ENCODE data around the gene RAB6A.
A peak's percentile ranks its signal among the peaks of the same experiment; 100 is the strongest.
"Not testable (repeated sequence)": the region's sequence is repeated elsewhere in the genome, so short reads cannot be mapped to it uniquely, and the experiment has no call there.

RAB6A gene

DNA sequence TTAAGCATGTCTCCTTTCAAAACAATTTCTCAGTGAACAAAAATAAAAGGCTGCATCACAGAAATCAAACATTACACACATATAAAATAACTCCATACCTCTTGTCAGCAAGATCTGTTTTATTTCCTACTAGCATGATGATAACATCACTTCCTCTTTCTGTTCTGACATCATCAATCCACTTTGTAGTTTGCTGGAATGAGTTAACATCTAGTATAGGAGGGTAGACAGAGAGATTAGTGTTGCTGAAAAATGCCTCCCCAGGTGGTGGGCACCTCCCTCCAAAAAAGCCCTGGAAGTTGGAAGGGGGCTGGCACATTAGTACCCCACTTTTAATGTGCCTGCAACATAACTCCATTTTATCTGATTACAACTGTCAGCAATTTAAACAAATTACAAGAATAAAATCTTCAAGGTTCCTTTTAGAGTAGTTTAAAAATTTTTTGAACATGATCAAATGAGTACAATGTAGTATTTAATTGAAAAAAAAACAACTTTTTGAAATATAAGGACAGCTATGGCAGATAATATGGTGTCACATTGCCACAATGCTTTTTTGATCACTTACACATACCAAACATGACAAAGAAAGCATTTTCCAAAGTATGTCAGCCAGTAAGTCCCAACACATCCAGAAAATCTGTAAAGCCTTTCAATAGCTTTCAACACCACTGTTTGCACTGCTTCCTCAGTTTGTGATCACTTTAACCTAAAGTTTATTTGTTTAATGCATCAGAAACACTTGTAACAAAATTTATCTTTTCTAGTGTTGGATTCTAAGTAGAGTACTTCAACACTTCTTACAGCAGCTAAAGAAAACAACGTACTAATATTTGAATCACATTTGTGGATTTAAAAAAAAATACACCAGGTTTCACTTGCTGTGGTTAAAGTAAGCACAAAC lies 44.5 kb downstream of the RAB6A start:
- no peak for DNase-seq

DNA sequence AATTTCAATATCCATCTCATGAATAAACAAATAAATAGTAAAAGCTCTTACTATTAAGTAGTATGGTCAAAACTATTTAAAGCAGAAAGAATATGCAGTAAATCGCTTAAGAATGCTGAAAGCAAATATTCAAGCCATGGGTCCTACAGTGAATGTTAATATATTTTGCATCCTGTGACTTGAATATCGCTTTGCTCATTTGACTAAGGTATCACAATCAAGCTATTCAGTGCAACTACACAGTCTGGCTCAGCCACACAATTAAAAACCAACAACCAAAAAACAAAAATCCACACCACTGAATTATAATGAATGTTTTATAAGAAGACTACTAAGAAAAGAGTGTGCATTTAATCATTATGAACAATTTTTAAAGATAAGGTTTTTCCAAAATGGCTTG lies 45.3 kb downstream of the RAB6A start:
- DNase-seq: no peak

DNA sequence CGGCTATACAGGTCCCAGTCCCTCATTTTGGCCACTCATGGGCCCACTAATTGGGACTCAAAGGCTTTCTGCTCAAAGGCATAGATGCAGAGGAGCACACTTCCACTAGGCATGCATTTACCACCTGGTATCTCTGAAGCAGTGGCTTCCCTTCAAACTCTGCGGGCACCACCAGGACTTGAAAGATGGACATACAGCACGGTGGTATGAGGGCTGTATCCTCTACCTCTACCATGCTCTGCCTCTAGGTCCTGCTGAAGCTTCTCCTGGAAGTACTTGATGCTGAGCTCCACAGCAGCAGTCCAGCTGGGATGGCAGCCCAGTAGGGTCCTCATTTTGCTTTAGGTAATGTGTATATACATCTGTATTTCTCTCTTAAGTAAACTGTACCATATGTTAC lies 49.9 kb downstream of the RAB6A start:
- no peak for DNase-seq

DNA sequence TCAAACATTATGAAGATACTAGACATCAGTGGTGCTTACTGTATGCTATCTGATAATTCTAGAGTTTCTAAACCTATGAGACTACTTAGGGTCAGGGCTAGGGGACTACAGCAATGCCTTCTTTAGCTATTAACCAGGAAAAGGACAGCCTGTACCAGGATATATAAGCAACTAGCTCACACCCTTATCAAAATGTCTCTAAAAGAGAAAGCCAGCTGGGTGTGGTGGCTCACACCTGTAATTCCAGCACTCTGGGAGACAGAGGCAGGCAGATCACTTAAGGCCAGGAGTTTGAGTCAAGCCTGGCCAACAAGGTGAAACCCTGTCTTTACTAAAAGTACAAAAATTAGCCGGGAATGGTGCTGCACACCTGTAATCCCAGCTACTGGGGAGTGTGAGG lies 55.8 kb downstream of the RAB6A start:
- DNase-seq: no peak

DNA sequence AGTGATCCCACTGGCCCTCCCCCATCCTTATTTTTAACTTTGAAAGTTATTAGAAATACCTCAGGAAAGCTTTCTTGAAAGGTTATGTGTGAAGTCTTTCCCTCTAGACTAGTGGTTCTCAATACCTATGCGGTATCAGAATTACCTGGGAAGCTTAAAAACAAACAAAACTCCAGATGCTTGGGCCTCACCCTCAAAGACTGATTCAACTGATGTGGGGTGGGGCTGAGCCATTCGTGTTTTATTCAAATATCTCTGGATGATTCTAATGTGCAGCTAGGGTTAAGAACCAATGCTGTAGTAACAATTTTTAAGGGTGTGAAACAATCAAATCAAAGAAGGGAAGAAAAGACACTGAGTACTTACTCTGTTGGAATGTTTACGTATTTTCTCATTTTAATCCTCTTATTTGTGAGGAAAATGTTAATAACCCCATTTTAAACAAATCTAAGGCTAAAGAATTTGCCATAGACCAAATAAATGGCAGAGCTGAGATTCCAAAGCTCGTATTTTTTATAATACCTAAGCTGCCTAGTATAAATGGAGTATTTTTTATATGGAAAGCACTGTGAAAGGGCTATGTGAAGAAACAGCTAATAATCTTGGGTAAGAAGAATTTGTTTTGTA lies 66.9 kb downstream of the RAB6A start:
- no peak for DNase-seq

DNA sequence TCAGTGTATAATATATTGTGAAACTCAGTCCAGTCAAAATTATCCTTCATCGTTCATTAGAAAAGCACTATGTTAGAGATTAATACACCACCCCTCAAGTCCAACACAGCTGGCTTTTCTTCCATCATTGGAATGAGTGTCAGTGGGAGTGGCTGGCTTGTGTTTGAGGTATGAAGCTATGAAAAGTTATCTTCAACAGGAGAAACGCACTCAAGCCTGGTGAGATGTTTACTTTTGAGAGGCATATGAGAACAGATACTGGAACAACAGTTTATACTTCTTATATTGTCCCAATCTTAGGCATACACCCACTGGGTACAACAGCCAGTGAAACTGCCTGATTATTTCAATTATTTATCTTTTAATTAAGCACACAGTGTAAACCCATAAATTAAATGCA lies 80.2 kb downstream of the RAB6A start:
- DNase-seq: no peak

DNA sequence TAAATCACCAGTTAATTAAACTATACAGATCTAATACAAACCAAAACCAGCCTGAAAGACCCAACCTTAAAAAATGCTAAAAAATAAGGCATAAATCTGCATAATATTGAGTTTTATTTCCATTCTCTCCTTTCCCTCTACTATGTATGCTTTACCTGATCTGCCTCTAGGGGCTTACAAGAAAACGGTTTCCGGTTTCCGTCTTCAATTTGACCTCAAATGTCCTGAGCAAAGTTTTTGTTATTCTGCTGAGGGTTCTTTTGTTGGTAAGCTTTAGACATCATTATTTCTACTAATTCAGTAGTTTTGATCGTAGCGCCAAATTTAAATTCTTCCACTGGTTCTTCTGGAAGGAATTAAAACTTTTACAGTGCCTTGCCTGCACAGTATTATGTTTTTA lies 84.3 kb downstream of the RAB6A start:
- not testable (repeated sequence) for DNase-seq

DNA sequence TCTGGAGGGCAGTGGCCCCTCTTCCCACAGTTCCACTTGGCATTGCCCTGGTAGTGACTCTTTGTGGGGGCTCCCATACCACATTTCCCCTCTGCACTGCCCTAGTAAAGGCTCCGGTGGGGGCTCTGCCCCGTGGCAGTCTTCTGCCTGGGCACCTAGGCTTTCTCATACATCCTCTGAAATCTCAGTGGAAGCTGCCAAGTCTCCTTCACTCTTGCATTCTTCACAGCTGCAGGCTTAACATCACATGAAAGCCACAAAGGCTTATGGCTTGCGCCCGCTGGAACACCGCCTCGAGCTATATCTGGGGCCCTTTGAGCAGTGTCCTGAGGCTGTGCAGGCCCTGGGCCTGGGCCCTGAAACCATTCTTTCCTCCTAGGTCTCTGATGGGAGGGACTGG lies 89.2 kb downstream of the RAB6A start:
- DNase-seq: no peak

DNA sequence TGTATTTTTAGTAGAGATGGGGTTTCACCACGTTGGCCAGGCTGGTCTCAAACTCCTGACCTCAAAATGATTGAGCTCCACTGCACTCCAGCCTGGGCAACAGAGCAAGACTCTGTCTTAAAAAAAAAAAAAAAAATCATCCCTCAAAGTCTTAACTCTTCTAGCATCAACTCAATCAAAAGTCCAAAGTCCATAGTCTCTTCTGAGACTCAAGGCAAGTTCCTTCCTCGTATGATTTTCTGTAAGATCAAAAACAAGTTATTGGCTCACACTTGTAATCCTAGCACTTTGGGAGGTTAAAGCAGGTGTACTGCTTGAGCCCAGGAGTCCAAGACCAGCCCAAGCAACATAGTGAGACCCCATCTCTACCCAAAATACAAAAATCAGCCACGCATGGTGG lies 90.1 kb downstream of the RAB6A start:
- no peak for DNase-seq

DNA sequence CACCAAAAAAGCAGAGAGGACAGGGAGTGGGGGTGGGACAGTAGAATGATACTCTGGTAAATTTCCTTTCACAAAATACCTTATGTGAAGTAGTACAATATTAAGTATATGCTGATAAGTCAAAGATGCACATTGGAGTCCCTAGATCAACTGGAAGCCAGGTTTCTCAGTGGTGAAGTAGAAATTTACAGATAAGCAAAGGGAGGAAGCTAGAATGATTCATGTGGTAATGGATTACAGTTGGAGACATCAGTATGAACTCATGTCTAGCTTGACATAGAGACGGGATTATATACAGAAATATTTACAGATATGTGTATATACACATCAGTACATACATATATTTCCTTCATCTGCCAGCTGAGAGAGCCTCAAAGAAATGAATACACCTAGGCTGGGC lies 93.0 kb downstream of the RAB6A start:
- no peak for DNase-seq

DNA sequence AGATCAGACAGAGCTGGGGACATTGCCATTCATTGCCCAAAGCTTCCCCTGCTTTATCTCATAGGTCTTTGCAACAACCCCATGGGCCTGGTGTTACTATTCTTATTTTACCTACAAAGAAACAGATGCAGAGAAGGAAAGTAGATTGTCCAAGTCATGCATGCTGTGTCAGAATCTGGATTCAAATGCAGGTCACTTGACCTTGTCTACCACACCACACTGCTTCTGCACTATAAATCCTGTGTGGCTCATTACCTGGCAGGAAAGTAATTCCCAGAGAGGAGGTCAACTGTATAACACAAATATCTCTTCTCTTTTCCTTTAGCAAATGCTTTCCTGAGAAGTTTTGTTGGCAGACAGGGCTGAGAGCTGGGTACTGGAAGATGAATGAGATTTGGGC lies 96.0 kb downstream of the RAB6A start:
- DNase-seq: no peak

DNA sequence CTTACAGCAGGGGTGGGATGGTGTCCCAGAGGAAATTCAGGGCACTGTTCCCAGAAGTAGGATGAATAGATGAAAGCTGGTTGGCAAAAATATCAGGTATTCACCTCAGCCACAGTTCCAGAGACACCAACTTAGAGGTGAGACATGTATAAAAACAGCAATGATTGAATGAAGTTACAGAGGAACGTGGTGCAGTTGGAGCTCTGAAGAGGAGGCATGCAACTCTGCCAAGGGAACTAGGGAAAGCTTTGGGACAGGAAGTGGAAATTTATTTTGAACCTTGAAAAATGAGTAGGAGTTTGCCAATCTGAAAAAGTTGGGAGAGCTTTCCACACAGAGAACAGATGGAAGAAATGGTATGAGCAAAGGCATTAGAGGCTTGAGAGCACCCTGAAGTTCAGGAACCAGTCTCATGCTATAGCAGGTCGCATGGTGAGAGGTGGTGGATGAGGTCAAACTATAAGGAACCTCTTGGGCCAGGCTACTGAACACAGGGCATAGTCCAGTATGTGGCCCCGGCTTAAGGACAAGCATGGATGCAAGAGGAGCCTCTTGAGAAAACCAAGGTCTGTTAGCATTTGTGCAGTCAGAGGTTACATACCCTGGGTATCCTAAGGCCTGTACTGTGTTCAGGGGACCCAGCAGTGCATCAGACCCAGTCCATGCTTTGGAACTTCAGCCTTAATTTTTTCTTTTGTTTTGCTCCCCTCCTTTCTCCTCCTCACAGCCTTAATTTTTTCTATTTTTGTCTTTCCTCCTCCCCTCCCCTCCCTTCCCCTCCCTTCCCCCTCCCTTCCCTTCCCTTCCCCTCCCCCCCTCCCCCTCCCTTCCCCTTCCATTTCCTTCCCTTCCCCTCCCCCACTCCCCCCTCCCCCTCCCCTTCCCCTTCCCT lies 97.0 kb downstream of the RAB6A start:
- no peak for DNase-seq

DNA sequence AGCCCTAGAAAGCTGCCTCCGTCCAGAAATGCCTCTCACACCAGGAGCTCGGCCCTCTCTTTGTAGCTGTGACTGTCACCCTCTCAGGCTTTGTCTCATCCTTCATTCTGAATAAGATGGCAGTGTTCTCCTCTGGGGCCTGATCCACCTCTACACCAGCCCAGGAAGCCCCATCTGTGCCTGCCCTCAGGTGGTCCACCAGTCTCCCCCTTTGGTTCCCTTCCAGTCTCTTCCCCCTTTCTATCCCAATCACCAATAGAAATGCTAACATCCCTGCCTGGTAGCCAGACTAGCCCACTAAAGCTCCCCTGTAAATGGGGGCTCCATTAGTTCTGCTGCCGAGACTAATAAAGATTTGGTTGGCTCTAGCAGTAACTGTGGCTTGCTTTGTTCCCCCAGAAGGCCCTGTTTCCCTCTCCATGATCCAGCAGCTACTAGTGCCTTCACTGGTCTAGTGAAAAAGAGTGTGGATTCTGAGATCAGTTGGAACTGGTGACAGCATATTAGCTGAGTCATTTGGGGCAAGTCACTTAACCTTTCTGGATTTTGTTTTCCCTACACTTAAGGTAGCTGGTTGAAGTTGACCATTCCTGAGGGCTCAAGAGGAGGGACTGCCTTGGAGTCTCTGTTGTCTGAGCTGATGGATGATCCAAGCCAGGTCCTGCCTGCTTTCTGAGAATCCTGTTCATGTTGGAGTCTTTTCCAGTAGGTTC lies 98.3 kb downstream of the RAB6A start:
- no peak for DNase-seq

DNA sequence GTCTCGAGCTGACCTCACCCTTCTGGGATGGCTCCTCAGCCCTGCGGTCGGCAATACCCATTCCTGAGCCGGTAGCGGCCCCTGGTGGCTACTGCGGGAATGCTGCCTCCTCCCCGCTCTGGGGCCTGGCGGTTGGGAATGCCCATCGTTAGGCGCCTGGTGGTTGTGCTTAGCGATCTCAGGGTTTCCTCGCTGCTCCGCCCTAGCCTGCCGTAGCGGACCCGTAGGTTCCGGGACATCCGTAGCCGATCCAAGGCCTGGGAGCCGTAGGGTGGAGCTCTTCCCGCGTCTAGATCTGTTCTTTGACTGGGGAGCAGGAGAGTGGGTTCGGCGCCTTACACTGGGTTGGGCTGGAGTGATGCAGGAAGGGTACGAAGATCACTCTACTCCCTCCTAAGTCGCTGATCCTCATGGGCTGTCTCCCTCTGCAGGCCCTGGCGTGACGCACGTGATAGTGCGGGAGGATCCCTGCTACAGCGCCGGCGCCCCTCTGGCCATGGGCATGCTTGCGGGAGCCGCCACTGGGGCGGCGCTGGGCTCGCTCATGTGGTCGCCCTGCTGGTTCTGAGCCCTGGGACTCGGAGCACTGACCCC lies 99.7 kb downstream of the RAB6A start:
- DNase-seq: peak; percentile 91

DNA sequence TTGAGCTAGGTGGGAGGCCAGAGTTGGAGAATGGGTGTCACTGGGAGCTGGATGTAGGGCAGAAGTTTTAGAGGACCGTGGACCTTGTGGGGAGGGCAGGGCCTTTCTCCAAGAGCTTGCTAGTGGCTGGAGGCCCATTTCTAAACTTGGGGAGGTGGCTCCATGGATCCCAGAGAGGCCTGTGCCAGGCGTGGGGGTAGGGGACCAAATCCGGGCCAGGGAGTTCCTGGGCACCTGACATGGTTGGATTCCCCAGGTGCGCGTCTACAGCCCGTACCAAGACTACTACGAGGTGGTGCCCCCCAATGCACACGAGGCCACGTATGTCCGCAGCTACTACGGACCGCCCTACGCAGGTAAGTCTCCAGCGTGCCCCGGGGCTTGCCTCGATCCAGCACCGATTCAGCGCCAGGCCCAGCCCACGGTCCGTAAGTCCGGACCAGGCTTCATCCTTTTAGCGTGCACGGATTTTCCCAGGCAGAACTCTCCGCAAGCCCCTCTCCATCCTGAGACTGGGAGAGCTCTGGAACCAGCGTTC lies 100.3 kb downstream of the RAB6A start:
- DNase-seq: no peak

DNA sequence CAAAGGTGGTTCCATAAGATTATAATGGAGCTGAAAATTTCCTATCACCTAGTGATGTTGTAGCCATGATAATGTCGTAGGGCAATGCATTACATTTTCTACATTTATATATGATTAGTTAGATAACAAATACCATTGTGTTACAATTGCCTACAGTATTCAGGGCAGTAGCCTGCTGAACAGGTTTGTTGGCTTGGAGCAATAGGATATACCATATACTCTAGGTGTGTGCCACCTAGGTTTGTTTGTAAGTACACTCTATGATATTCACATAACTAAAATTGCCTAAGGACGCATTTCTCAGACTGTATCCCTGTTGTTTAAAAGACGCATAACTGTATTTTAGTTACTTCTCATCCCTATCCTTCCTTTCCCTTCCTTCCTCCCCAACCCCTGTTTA lies 100.9 kb downstream of the RAB6A start:
- no peak for DNase-seq

DNA sequence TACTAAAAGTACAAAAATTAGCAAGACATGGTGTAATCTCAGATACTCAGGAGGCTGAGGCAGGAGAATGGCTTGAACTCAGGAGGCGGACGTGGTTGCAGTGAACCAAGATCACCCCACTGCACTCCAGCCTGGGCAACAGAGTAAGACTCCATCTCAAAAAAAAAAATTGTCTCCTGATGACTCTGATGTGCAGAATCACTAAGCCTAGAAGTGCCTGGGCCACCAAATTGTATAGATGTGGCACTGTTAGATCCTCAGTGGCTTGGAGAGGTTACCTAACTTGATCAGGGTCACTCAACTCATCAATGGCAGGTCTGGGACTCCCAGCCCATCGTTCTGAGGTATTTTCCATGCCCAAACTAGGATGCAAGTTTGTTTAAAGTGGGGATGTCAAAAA lies 103.9 kb downstream of the RAB6A start:
- no peak for DNase-seq

DNA sequence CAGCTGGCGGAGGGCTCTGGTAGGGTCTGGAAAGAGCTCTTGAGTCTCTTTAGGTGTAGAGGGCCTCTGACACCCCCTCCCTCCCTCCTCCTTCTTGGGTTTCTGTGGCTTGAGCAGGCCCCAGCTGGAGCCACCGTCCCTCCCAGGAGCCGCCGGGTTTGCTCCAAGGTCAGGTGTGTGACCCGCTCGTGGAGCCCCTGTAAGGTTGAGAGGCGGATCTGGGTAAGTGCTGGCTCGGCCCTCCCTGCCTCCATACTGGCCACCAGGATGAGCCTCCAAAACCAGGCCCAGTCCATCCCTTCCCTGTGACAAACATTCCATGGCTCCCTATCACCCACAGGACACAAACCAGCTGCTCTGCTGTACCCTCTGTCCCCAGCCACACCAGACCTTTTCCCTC lies 105.2 kb downstream of the RAB6A start:
- no peak for DNase-seq

DNA sequence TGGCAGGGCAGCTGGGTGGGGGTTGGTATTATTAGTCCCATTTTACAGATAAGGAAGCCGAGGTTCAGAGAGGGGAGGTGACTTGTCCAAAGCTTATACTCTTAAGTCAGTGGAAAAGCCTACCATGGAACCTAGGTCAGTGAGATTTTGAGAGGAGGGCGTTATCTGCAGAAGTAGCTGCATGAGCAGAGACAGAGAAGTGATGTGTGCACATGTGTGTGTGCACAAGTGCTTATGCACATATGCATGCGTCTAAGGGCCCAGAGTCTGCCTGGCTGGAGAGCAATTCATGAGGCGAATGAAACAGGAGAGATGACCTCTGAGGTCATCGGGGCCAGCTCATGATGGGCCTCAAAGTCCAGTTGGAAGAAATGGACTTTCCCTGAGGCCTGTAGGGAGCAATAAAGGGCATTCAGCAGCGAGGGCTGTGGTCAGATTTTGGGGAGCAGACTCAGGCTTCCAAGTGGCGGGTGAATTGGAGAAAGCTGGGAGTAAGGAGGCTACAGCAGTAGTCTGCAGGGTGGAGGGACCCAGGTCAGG lies 106.3 kb downstream of the RAB6A start:
- no peak for DNase-seq

DNA sequence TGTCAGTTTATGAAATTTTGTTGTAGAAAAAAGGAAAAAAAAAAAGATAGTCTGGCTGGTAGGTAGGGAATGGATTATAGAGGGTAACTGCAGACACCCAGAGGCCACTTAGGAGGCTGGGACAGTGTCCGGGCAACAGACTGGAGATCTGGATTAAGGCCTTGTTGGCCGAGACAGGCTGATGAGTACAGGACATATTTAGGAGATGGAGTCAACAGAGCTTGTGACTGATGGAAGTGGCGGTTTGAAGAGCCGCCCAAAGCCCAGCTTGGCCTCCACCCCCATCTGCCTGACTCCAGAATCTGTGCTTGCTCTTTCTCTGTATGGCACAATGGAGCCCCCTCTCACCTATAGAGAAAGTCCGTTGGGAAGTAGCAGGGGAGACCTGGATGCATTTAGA lies 106.9 kb downstream of the RAB6A start:
- DNase-seq: no peak

DNA sequence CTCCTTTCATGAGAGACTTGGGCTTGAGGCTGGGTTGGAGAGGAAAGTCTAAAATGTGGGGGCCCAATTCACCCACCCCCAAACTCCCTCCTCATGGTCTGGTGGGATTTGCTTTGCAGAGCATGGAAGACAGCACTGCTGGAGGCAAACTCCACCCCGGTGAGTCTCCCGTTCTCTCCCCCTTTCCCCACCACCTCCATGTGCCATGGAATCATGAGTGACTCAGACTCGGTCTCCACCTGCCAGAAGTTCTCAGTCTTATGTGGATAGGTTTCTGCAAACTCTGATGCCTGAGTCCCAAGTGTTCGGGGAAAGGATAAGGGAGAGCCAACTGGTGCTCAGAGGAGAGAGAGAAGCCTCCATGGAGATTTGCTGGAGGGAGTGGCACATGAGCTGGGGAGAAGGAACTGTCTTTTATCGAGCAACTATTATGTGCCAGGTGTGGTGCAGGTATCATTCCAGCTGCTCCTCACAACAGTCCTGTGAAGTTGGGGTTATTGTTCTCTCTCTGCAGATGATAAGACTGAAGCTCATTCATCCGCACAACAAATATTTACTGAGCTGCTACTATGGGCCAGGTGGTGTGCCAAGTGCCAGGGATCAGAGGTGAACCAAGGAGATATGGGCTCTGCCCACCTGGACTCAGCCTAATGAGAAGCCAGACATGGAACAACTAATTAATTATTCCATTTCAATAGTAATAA lies 107.9 kb downstream of the RAB6A start:
- DNase-seq: no peak
